ENCODE measurements around the gene BCL2L2. TPM values are rescaled to one million over a fixed set of nuclear protein-coding genes. Genes with fewer than 3 reads are reported as not detected.

BCL2L2 gene
- total RNA-seq, 4 donors from 2014 or later = 41.5 to 72.2 (median 68.3) TPM

DNA sequence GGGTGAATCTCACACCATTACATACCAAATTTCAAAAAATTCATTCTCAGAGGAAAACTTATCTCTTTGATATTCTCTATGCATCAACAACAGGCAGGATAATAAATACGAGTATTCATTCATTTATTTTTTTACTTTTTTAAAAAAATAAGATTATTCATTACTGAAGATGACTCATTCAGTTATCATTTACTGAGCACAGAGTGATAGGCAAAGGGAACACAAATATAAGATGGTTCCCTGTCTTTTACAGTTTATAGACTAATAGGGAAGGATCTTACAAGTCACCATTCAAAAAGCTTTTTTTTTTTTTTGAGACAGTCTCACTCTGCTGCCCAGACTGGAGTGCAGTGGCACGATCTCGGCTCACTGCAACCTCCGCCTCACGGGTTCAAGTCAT lies 9.7 kb downstream of the BCL2L2 start:
- no peak overlapping the region for H3K4me3 ChIP-seq (ENCODE audit: low read depth, poor library complexity, severe bottlenecking)
- 87 to 90% methylated on average over 5 of the region's 5 CpGs for WGBS, 2 donors
- intact Hi-C loops (cut with DNase I; ENCODE audit: low total_unique reads) = no loop called here

DNA sequence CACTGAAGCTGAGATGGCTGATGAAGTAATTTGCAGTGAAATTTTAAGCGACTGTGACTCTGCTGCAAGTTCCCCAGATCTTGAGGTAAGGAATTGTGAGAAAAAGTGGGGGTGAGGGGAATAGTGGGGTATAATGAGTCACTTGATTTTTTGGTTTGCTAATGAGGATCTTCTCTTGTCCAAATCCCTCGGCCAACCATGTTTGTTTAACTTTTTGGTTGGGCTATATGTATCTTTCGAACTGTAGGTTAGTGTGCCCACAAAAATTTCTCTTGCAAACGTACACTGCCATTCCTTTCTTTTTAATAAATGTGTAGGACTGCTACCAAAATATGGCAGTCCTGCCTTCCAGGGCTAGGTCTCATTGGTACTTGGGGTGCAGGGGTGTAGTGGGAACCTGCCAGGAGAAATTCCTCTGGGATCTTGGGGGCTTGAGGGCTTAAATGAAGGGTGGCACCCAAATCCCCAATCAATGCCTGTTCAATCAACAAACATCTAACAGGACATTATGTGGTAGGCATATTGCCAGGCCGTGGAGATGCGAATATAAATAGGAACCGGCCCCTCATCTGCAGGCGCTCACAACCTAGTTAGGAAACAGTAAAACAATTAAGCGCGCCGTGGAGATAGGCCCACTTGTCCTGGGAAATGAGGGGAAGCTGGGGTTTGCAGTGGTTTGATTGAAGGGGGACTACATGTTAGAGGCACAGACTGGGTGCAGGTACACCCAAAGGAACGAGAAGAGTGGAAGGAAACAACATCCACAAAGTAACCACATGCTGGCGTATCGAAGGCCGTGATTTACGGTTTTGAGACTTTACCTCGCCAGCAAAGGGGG lies 13.3 kb downstream of the BCL2L2 start:
- H3K4me3 ChIP-seq (ENCODE audit: low read depth, poor library complexity, severe bottlenecking) = no peak overlapping the region
- intact Hi-C loops (cut with DNase I; ENCODE audit: low total_unique reads) = loop anchor here (10.0 kb wide), 1 partner anchor 155 kb away; no protein-coding TSS in a partner anchor
- TF ChIP-seq CTCF (IDR thresholded peaks at IDR 0.05) = no peak
- TF ChIP-seq POLR2A (IDR thresholded peaks at IDR 0.05) = no peak
- 83 to 86% methylated on average over 17 of the region's 17 CpGs for WGBS, 2 donors
- DNase-seq (ENCODE audit: low spot score in 2 of 2) = peak; percentile 60 to 84

More for the DNA sequence above, 9.7 kb downstream of the BCL2L2 start:
- DNase-seq (ENCODE audit: low spot score in 2 of 2) = no peak
- no peak for TF ChIP-seq CTCF (IDR thresholded peaks at IDR 0.05)
- no peak for TF ChIP-seq POLR2A (IDR thresholded peaks at IDR 0.05)

DNA sequence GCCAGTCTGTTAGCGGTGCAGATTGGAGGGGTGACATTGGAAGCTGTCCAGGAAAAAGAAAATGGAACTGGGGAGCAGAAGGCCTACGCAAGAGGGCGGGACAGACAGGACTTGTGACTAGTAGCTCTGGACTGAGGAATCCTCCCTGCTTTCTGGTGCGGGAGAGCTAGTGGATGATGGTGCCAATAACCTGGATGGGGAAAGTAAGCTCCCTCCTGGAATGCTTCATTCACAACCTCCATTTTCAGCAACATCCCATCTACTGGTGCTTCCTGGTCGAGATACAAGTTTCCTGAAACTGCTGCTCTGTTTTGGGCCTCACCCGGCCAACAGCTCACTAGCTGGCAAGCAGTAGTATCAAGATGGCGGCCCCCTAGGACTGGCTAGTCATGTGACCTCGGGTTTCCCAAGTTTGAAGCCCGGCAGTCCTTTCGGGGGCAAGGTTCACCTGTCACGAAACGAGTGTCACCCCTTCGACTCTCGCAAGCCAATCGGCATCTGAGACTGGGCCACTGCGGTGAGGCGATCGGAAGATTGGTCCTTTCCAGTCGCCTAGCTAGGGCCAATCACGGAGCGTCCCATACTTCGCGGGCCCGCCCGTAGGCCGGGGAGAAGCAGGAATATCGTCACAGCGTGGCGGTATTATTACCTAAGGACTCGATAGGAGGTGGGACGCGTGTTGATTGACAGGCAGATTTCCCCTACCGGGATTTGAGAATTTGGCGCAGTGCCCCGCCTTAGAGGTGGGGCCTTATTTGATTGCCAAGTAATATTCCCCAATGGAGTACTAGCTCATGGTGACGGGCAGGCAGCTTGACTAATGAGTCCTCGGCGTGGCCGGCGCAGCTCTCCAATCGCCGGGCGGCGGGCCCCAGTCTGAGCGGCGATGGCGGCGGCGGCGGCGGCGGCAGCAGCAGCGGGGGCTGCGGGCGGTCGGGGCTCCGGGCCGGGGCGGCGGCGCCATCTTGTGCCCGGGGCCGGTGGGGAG lies 14.2 kb downstream of the BCL2L2 start, which contains the start of gene PABPN1:
Gene PABPN1 (plus strand): TSS at position 874 of the 988 bp plus-strand sequence. CDS start 13 bp downstream, at position 887.
- TF ChIP-seq POLR2A (IDR thresholded peaks at IDR 0.05) (no peak), CTCF (IDR thresholded peaks at IDR 0.05) (no peak)
- intact Hi-C loops (cut with DNase I; ENCODE audit: low total_unique reads) = loop anchor here (10.0 kb wide), 1 partner anchor 154 kb away; no protein-coding TSS in a partner anchor
- 4 to 5% methylated on average over 40 to 50 of the region's 63 CpGs for WGBS, 2 donors
- peak; percentile 100 for DNase-seq (ENCODE audit: low spot score in 2 of 2)
- H3K4me3 ChIP-seq (ENCODE audit: low read depth, poor library complexity, severe bottlenecking) = peak within 1 kb of the TSS; percentile 67

DNA sequence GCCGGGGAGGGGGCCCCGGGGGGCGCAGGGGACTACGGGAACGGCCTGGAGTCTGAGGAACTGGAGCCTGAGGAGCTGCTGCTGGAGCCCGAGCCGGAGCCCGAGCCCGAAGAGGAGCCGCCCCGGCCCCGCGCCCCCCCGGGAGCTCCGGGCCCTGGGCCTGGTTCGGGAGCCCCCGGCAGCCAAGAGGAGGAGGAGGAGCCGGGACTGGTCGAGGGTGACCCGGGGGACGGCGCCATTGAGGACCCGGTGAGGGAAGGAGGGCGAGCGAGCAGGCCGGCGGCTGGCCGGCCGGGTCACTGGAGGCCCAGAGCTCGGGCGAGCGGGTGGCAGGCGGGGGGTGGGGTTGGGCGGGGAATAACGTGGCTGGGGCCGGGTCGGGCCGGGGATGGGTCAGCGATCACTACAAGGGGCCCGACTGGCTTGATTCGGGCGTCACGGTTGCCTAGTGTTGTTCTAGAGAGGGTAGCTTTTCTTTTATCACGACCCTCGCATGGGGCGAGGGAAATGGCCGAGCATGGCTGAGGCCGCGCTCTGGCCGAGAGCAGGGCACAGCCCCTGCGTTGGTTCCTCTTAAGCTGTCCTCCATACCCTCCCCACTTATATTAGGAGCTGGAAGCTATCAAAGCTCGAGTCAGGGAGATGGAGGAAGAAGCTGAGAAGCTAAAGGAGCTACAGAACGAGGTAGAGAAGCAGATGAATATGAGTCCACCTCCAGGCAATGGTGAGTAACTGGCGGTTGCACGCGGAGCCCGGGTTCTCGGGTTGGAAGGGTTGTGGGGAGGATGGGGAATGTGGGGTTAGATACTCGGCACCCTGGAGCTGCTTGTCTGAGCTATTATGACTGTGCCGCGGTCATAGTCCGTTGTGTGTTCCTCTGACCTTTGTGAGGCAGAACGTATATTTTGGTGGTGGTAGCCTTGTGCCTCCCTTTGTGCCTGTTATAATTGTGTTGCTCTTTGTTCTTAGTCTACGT lies 15.2 kb downstream of the BCL2L2 start:
- WGBS, 2 donors = 0 to 2% methylated on average over 33 to 47 of the region's 64 CpGs
- TF ChIP-seq POLR2A (IDR thresholded peaks at IDR 0.05) = no peak
- intact Hi-C loops (cut with DNase I; ENCODE audit: low total_unique reads) = loop anchor here (10.0 kb wide), 1 partner anchor 153 kb away; no protein-coding TSS in a partner anchor

DNA sequence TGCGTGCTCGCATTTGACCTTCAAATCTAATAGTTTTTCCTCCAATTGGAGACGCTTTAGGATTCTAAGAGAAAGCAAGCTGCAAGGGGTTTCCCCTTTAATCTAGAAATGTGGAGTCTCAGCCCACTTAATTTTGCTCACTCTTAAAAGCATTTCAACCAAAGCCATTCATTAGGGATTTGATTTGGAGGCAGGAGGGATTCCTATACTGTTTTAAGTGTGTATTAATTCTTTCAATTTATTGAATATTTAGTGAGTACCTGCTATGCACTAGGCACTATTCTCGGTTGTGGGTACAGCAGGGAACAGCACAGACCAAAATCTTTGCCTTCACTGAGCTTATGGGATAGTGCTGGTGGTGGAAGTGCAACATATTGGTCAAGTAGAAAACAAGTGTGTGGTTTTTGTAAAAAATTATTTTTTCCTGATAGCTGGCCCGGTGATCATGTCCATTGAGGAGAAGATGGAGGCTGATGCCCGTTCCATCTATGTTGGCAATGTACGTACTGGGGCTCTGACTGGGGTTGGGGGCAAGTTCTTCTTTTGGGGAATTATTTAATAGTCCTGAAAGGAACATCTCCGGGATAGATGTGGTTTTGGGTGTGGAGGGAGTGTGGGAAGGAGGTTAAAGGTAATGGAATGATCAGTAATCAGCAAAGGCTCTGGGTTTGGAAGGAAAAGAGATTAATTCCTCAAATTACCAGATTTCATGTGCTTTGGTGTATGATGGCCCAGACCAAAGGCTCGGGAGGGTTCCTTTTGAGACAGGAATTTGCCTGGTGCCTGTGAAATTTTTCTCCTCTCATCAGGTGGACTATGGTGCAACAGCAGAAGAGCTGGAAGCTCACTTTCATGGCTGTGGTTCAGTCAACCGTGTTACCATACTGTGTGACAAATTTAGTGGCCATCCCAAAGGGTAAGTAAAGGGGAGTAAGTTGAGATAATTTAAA lies 16.2 kb downstream of the BCL2L2 start:
- no peak for DNase-seq (ENCODE audit: low spot score in 2 of 2)
- H3K4me3 ChIP-seq (ENCODE audit: low read depth, poor library complexity, severe bottlenecking) = no peak overlapping the region
- WGBS, 2 donors = 49 to 53% methylated on average over 10 of the region's 10 CpGs
- intact Hi-C loops (cut with DNase I; ENCODE audit: low total_unique reads) = loop anchor here (10.0 kb wide), 1 partner anchor 152 kb away; no protein-coding TSS in a partner anchor
- TF ChIP-seq POLR2A (IDR thresholded peaks at IDR 0.05) (no peak), CTCF (IDR thresholded peaks at IDR 0.05) (no peak)

More for the DNA sequence above, 15.2 kb downstream of the BCL2L2 start:
- peak overlapping the region; percentile 67 for H3K4me3 ChIP-seq (ENCODE audit: low read depth, poor library complexity, severe bottlenecking)
- peak; percentile 46 to 89 for DNase-seq (ENCODE audit: low spot score in 2 of 2)
